Bronchial epithelial cell (primary cell): Measurements from ENCODE around the gene SASH1. TPM values are rescaled to one million over a fixed set of nuclear protein-coding genes. Genes with fewer than 3 reads are reported as not detected.

Source experiments
- DNase-seq: peaks from one replicate; pipeline ENCODE4 v3.0.0-alpha.2; 2010; ENCODE audit warnings: low read depth
- FAIRE-seq: peaks from 2 replicates; lab custom pipeline; 2011; peaks lifted over from hg19 to GRCh38; lab: Jason Lieb, UNC
- H3K27me3 ChIP-seq: 2 replicates; pipeline ENCODE4 v1.5.1; 2011; ENCODE audit warnings: low read length; ENCODE audit not compliant: control insufficient read depth, insufficient read depth
- H3K36me3 ChIP-seq: 2 replicates; pipeline ENCODE4 v1.5.1; 2011; ENCODE audit warnings: low read length; ENCODE audit not compliant: control insufficient read depth, insufficient read depth
- H3K4me3 ChIP-seq: 2 replicates; pipeline ENCODE4 v1.5.1; 2011; ENCODE audit warnings: mild to moderate bottlenecking, low read depth, low read length, control low read depth
- total RNA-seq: library from RNA; depleted of rRNA; stranded (reverse); fragments of >200 nt; gene quantifications from 2 replicates; pipeline ENCODE4 v1.2.1, GENCODE V29; 2014
- TF ChIP-seq, protein P1 (sequence below): IDR thresholded peaks from 2 replicates; pipeline ENCODE4 v1.5.1; 2011; ENCODE audit warnings: mild to moderate bottlenecking, moderate library complexity, low read length, control low read depth, inconsistent platforms; ENCODE audit not compliant: insufficient read depth, severe bottlenecking

The SASH1 gene
- total RNA-seq, 1 donor from 2014 or later, result 3.9 TPM

GRCh38 chr6:148593813-148594170, 251.2 kb downstream of the SASH1 start:
- peak; percentile 64 for FAIRE-seq
- TF ChIP-seq, protein P1, sequence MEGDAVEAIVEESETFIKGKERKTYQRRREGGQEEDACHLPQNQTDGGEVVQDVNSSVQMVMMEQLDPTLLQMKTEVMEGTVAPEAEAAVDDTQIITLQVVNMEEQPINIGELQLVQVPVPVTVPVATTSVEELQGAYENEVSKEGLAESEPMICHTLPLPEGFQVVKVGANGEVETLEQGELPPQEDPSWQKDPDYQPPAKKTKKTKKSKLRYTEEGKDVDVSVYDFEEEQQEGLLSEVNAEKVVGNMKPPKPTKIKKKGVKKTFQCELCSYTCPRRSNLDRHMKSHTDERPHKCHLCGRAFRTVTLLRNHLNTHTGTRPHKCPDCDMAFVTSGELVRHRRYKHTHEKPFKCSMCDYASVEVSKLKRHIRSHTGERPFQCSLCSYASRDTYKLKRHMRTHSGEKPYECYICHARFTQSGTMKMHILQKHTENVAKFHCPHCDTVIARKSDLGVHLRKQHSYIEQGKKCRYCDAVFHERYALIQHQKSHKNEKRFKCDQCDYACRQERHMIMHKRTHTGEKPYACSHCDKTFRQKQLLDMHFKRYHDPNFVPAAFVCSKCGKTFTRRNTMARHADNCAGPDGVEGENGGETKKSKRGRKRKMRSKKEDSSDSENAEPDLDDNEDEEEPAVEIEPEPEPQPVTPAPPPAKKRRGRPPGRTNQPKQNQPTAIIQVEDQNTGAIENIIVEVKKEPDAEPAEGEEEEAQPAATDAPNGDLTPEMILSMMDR, result no peak

GRCh38 chr6:148595550-148595949, 252.9 kb downstream of the SASH1 start:
- TF ChIP-seq, protein P1, result no peak
- DNase-seq, result no peak
- H3K27me3 ChIP-seq, result no peaks in the 10 kb centered on the region
- no peak overlapping the region for H3K4me3 ChIP-seq
- FAIRE-seq, result no peak
- H3K36me3 ChIP-seq, result no peaks in the 10 kb centered on the region

More at GRCh38 chr6:148593813-148594170, 251.2 kb downstream of the SASH1 start:
- DNase-seq, result no peak
- H3K4me3 ChIP-seq, result no peak overlapping the region
- no peaks in the 10 kb centered on the region for H3K36me3 ChIP-seq
- H3K27me3 ChIP-seq, result no peaks in the 10 kb centered on the region

- TF ChIP-seq, protein P1, result no peak
Measured at GRCh38 chr6:148596891-148597455, 254.3 kb downstream of the SASH1 start.

GRCh38 chr6:148598724-148599123, 256.1 kb downstream of the SASH1 start:
- TF ChIP-seq, protein P1, result no peak

More at GRCh38 chr6:148596891-148597455, 254.3 kb downstream of the SASH1 start:
- FAIRE-seq, result no peak
- Histone ChIP-seq H3K36me3 (no peaks in the 10 kb centered on the region), H3K27me3 (no peaks in the 10 kb centered on the region), H3K4me3 (no peak overlapping the region)
- DNase-seq, result no peak

GRCh38 chr6:148599967-148600426, 257.4 kb downstream of the SASH1 start:
- Histone ChIP-seq H3K27me3 (no peaks in the 10 kb centered on the region), H3K4me3 (no peak overlapping the region), H3K36me3 (no peaks in the 10 kb centered on the region)
- no peak for FAIRE-seq
- no peak for DNase-seq
- TF ChIP-seq, protein P1, result no peak

More at GRCh38 chr6:148598724-148599123, 256.1 kb downstream of the SASH1 start:
- Histone ChIP-seq H3K36me3 (no peaks in the 10 kb centered on the region), H3K27me3 (no peaks in the 10 kb centered on the region), H3K4me3 (no peak overlapping the region)
- DNase-seq, result no peak
- FAIRE-seq, result no peak
